ENCODE results near the gene DKK3.

DNA sequence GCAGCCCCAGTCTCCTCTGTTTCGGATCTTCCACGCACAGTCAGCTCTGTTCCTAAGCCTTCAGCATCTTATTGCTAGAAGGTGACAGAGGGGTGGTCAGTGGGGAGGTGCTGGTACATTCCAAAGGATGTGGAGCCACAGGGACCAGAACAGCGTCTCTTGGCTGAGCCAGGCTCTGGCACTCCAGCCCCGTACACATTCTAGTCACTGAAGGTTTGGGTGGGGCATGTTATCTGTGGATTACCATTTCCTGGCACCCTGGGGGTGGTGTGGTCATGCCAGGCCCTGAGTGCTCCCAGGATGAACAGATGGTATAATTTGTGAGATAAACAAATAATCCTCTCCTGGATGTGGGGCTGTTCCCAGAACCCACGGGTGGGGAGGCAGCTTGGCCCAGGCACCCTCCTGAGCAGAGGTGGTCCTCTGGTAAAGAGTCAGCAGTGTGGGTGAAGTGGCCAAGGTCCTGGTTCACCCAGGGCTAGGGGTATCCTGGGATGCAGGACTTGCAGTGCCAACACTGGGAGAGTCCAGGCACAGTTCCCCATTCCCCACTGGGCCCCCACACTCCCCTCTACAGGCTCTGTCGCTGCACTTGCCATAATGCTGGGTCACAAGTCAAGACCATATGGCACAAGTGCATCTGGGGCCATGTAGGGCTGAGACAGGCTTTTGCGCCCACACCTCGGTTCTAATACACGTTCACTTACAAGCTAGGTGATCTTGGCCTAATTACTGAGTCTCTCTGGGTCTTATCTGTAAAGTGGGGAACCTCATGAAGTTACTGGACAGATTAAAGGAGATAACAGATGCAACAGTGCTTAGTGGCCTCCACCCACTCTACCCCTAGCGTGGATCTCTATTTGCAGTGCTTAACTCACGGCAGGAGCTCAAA is 33.0 kb downstream of the DKK3 start:
- TF ChIP-seq, protein P1, sequence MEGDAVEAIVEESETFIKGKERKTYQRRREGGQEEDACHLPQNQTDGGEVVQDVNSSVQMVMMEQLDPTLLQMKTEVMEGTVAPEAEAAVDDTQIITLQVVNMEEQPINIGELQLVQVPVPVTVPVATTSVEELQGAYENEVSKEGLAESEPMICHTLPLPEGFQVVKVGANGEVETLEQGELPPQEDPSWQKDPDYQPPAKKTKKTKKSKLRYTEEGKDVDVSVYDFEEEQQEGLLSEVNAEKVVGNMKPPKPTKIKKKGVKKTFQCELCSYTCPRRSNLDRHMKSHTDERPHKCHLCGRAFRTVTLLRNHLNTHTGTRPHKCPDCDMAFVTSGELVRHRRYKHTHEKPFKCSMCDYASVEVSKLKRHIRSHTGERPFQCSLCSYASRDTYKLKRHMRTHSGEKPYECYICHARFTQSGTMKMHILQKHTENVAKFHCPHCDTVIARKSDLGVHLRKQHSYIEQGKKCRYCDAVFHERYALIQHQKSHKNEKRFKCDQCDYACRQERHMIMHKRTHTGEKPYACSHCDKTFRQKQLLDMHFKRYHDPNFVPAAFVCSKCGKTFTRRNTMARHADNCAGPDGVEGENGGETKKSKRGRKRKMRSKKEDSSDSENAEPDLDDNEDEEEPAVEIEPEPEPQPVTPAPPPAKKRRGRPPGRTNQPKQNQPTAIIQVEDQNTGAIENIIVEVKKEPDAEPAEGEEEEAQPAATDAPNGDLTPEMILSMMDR (IDR thresholded peaks at IDR 0.05): no peak
- no peak for TF ChIP-seq RAD21 (conservative IDR thresholded peaks at IDR 0.05 in 1 of 2, IDR thresholded peaks at IDR 0.05 in 1 of 2)
- TF ChIP-seq, protein P2, sequence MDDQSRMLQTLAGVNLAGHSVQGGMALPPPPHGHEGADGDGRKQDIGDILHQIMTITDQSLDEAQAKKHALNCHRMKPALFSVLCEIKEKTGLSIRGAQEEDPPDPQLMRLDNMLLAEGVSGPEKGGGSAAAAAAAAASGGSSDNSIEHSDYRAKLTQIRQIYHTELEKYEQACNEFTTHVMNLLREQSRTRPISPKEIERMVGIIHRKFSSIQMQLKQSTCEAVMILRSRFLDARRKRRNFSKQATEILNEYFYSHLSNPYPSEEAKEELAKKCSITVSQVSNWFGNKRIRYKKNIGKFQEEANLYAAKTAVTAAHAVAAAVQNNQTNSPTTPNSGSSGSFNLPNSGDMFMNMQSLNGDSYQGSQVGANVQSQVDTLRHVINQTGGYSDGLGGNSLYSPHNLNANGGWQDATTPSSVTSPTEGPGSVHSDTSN (IDR thresholded peaks at IDR 0.05): no peak
- TF ChIP-seq JUNB (IDR thresholded peaks at IDR 0.05): no peak
- TF ChIP-seq ZNF302 (CRISPR knock-in tag; IDR thresholded peaks at IDR 0.05): no peak
- TF ChIP-seq, protein P3, sequence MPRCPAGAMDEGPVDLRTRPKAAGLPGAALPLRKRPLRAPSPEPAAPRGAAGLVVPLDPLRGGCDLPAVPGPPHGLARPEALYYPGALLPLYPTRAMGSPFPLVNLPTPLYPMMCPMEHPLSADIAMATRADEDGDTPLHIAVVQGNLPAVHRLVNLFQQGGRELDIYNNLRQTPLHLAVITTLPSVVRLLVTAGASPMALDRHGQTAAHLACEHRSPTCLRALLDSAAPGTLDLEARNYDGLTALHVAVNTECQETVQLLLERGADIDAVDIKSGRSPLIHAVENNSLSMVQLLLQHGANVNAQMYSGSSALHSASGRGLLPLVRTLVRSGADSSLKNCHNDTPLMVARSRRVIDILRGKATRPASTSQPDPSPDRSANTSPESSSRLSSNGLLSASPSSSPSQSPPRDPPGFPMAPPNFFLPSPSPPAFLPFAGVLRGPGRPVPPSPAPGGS (IDR thresholded peaks at IDR 0.05): no peak
- no peak for TF ChIP-seq POLR2A (IDR thresholded peaks at IDR 0.05; ENCODE audit: low read length)
- TF ChIP-seq, protein P4, sequence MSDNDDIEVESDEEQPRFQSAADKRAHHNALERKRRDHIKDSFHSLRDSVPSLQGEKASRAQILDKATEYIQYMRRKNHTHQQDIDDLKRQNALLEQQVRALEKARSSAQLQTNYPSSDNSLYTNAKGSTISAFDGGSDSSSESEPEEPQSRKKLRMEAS (IDR thresholded peaks at IDR 0.05): no peak

All from A549 (cell line).